Globus pallidus (tissue), 1 donor: ENCODE results near the gene GDF2.

Source experiments
- DNase-seq: peaks from one replicate; pipeline ENCODE4 v3.0.0-alpha.2; 2015; ENCODE audit warnings: low spot score

GDF2 gene

DNA sequence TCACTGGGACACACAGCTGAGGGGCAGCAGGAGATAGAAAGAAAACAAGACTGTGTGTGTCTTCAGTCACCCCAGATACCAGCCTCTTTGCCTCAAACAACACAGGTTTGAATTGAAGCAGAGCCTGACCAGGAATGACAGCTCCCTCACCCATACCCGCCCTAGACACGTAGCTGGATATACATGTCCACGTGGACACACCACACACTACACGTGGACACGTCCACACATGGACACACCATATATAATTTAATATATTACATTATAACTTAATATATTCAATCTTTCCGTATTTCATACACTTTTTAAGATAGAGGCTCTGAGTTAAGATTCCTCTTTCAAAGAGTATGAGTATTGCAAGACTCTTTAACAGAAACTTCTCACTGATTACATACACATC lies 11.3 kb downstream of the GDF2 start:
- no peak for DNase-seq

DNA sequence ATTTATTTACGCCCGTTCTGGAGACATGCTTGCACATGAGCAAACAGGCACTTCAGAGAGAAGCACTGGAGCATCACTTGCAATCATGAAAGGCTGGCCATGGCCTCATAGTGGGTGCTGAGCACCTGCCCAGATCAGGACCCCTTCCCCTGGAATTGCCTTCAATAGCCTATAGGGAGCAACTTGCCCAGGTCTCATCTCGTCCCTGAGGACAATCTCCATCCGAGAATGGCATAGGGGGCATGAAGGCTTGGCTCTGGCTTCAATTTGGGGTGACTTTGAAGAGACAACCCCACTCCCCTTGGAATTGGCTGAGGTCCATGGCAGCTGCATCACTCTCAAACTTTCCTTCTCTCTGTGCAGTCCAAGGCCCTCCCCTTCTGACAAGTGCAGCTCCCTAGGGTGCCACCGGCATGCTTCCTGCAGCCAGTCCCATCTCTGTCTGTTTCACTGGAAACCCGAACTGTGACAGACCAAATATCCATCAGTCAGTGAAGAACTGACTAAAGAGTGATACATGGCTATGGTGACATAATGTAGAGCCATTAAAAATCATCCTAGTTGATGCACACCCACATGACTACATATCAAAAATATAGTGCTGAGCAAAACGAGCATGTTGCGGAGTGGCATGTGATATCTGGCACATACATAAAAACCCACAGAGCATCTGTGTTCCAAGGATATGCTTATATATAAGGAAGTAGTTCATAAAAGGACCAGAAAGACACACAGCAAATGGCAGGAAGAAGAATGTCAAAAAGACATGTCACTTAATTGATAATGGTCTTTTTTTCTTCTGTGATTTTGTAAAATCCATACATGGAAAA lies 12.4 kb downstream of the GDF2 start:
- DNase-seq = no peak

DNA sequence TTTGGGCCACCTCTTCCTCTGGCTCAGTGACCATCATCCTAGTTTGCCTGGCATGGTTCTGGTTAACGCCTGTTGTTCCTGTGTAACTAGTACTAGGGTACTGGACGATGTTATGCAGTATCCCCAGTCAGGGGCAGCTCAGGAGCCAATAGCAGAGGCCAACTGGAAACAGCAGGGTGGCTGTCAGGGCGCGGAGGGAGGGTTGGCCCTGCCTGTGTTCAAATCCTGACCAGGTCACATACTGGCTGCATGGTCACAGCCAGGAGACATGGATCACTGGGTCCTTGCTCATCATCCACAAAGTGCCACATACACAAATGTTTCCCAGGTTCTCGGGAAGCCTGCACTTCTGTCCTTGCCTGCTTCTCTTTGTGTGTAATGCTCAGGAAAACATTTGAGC lies 13.7 kb downstream of the GDF2 start:
- no peak for DNase-seq

DNA sequence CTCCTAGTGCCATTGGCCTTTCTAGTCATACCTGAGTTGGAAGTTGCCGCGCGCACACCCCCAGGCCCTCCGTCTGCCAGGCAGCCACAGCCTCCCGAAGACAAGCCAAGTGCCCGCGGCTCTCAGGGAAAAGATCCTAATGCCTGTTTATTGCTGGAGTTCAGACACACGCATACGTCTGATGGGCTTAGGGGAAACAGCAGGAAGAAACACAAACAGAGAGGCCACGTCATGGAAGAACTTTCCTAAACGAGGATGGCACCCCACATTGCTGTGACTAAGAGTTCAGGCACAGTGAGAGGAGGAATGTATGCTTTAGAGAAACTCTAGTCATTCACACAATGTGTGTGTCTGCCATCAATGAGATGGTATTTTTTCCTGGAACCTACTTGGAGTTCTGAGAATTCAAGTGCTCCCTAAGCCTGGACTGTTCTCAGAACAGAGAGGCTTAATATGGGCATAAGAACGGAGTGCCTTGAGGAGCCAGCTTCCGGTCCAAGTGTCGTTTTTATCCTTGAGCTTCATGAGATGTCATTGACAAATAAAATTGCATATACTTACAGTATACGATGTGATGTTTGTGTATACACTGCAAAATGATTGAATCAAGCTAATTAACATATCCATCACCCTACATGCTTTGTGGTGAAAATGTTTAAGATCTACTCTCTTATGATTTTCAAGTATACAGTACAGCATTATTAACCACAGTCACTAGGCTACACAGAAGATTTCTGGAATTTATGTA lies 14.3 kb downstream of the GDF2 start:
- DNase-seq = no peak

DNA sequence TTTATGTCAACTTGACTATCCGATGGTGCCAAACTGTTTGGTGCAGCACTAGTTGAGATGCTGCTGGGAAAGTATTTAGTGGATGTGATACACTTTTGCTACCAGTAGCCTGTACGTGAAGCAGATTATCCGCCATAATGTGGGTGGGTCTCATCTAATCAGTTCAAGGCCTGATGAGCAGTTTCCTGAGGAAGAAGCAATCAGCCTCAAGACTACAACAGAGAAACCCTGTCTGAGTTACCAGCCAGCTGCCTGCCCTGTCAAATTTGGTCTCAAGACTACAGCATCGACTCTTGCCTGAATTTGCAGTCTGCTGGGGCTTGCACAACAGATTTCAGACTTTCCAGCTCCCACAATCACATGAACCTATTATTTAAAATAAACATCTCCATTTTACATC lies 15.1 kb downstream of the GDF2 start:
- no peak for DNase-seq

DNA sequence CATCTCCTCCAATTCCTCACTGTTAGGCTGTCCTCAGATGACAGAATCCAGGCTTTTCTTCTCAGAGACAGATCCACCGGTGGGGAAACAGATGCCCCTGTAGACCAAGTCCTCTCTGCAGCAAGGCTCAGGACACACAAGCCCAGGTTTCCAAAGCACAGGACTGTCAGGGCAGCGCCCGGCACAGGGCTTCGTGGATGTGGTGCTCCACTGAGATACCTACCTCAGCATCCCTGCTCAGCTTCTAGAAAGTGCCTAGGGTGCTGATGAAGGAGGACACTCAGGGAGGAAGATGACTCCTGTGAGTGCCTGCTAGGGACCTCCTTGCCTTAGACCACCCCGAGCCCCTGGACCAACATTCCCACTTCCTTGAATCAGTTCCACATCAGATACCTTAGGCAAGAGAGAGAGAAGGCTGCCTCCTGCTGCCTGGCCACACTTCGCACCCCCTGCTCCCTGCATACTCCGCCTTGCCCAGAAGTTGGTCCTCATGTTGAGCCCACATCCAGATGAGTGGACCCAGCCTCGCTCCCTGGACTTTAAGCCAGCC lies 17.0 kb downstream of the GDF2 start:
- DNase-seq = no peak

DNA sequence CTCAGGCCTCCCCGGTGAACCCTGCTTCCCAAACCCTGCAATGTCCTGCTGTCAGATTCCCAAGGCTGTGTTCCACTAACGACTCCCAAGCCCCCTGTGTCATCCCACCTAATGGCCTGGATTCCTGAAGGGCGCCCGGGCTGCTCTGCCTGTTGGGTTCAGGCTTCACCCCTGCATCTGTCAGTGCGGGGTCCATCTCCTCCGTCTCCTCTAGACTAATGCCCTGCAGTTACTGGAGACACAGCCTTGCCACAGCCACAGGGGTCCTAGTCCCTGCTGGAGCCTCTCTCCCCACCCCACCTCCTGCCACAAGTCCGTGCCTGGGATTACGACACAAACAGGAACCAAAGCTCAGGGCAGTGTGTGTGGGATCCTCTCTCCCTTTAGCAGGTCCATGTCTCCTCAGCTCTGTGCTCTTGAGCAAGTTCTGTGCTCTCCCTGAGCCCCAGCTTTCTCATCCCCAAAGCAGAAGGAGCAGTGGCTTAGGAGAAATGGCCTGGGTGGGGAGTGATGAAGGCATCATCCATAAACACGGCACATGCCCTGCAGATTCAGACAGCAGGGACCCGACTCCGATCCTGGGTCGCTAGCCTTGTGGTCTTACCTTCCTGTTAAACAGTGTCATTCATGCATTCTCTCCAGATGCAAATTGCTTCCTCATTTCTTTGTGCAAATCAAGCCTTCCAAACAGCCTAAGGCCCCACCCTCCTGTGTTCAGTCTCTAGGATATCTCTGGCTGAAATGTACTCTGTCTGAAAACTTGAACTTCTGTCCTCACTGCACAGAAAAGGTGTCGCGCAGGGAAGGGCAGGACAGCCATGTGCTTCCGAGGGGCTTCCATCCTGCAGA lies 17.7 kb downstream of the GDF2 start:
- no peak for DNase-seq

DNA sequence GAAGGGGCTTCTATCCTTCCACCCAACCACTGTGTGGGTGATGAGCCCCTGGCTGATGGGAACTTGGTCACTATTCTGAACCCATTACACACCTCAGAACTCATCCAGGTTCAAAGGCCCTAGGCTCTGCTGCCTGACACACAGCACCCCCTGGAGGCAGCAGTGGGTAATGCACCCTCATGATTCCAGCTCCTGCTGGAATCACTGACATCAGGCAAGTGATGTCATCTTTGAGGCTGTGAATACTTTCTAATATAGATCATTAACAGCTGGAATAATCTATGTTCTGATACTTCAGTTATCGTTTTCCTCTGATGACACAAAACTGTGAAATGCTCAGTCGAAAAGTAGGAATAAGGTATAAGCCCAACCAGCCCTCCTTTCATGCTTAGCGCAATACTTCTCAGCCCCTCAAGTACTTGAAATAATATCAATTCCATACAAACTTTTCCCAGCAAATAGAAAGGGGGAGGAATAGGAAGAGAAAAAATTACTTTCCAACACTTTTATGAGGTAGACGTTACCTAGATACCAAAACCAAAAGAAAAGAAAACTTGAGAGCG lies 18.4 kb downstream of the GDF2 start:
- DNase-seq = peak; percentile 21

DNA sequence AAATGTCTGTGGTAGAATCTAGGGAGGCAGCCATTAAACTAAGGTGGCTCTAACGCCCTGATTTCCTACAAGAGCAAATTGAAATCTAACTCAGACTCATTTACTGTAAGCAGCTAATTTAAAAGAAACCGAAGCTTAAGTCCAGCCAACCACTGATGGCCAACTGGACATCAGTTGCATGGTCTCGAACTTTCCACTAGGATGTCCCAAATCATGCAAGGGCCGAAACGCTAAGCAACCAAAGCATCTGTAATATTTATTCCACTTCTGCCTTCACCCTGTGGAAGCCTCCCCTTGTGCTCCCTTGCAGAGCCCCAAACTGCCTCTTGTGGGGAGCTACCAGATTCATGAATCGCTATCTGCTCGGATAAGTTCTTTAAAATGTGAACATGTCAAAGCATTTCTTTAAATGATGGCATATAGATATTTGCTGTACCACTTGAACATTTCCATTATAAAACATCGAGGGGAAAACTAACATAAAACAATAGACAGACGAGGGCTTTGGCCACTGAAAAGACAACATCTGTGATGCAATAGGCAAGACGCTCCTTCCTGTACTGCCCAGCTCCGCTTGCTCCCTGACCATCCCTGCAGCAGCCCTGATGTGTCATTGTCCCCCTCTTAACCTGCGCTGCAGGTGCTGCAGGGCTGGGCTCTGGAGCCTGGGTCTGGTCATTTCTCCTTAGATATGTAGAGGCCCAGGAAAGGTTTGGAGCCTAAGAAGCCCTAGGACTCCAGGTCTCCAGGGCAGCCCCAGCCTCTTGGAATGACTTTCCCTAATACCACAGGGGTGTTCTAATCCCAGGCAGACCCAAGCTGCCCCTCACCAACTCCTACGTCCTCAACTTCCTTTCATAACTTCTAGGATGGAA lies 23.0 kb downstream of the GDF2 start:
- DNase-seq = no peak

DNA sequence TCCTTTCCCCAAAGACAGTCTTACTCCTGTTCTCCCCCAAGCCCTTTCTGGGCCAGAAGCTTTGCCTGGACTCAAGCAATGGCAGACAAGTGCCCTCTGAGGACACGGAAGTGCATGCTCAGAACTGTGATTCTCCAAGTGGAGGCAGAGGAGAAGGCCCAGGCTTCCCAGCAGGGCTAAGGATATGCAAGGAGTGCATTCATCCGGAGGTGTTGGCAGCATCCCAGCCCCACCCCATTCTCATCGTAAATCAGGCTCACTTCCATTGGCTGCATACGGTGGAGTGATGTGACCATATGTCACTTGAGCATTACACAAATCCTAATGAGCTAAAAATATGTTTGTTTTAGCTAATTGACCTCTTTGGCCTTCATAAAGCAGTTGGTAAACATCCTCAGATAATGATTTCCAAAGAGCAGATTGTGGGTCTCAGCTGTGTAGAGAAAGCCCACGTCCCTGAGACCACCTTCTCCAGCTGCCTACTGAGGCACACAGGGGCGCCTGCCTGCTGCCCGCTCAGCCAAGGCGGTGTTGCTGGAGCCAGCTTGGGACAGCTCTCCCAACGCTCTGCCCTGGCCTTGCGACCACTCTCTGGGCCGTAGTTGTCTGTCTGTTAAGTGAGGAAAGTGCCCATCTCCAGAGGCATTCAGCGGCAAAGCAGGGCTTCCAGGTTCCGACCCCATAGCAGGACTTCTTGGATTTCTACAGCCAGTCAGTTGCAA lies 24.5 kb downstream of the GDF2 start:
- DNase-seq = no peak

DNA sequence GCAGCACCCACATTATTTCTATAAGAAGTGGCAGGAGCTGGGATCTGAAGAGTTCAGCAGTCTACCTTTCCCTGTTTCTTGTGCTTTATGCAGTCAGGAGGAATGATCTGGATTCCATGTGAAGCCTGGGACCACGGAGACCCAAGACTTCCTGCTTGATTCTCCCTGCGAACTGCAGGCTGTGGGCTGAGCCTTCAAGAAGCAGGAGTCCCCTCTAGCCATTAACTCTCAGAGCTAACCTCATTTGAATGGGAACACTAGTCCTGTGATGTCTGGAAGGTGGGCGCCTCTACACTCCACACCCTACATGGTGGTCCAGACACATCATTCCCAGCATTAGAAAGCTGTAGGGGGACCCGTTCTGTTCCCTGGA lies 25.0 kb downstream of the GDF2 start:
- DNase-seq = no peak

DNA sequence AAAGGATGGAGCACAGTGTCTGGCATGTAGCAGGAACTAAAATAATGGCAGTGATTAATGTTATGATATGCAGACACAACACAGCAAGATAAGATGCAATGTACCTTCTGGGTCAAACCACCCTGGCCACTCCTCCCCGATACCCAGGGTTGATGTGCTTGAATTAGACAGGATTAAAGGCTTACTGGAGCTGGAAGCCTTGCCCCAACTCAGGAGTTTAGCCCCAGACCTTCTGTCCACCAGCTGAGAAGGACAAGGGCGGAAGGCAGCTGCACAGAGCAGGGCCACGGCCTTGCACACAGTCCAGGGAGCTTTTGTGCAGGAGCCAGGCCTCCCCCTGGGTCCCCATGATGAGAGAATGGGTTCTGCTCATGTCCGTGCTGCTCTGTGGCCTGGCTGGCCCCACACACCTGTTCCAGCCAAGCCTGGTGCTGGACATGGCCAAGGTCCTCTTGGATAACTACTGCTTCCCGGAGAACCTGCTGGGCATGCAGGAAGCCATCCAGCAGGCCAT lies 25.9 kb downstream of the GDF2 start, which contains the start of gene RBP3:
Gene RBP3, plus strand, starts transcription at position 226 of the 514 bp plus-strand sequence. Its CDS starts 122 bp downstream, at position 348.
- DNase-seq = no peak

DNA sequence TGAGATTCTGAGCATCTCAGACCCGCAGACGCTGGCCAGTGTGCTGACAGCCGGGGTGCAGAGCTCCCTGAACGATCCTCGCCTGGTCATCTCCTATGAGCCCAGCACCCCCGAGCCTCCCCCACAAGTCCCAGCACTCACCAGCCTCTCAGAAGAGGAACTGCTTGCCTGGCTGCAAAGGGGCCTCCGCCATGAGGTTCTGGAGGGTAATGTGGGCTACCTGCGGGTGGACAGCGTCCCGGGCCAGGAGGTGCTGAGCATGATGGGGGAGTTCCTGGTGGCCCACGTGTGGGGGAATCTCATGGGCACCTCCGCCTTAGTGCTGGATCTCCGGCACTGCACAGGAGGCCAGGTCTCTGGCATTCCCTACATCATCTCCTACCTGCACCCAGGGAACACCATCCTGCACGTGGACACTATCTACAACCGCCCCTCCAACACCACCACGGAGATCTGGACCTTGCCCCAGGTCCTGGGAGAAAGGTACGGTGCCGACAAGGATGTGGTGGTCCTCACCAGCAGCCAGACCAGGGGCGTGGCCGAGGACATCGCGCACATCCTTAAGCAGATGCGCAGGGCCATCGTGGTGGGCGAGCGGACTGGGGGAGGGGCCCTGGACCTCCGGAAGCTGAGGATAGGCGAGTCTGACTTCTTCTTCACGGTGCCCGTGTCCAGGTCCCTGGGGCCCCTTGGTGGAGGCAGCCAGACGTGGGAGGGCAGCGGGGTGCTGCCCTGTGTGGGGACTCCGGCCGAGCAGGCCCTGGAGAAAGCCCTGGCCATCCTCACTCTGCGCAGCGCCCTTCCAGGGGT lies 26.6 kb downstream of the GDF2 start:
- DNase-seq = no peak

DNA sequence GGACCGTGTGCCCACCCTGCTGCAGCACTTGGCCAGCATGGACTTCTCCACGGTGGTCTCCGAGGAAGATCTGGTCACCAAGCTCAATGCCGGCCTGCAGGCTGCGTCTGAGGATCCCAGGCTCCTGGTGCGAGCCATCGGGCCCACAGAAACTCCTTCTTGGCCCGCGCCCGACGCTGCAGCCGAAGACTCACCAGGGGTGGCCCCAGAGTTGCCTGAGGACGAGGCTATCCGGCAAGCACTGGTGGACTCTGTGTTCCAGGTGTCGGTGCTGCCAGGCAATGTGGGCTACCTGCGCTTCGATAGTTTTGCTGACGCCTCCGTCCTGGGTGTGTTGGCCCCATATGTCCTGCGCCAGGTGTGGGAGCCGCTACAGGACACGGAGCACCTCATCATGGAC lies 27.3 kb downstream of the GDF2 start:
- no peak for DNase-seq

DNA sequence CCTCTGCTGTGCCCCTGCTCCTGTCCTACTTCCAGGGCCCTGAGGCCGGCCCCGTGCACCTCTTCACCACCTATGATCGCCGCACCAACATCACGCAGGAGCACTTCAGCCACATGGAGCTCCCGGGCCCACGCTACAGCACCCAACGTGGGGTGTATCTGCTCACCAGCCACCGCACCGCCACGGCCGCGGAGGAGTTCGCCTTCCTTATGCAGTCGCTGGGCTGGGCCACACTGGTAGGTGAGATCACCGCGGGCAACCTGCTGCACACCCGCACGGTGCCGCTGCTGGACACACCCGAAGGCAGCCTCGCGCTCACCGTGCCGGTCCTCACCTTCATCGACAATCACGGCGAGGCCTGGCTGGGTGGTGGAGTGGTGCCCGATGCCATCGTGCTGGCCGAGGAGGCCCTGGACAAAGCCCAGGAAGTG lies 27.7 kb downstream of the GDF2 start:
- DNase-seq = no peak

DNA sequence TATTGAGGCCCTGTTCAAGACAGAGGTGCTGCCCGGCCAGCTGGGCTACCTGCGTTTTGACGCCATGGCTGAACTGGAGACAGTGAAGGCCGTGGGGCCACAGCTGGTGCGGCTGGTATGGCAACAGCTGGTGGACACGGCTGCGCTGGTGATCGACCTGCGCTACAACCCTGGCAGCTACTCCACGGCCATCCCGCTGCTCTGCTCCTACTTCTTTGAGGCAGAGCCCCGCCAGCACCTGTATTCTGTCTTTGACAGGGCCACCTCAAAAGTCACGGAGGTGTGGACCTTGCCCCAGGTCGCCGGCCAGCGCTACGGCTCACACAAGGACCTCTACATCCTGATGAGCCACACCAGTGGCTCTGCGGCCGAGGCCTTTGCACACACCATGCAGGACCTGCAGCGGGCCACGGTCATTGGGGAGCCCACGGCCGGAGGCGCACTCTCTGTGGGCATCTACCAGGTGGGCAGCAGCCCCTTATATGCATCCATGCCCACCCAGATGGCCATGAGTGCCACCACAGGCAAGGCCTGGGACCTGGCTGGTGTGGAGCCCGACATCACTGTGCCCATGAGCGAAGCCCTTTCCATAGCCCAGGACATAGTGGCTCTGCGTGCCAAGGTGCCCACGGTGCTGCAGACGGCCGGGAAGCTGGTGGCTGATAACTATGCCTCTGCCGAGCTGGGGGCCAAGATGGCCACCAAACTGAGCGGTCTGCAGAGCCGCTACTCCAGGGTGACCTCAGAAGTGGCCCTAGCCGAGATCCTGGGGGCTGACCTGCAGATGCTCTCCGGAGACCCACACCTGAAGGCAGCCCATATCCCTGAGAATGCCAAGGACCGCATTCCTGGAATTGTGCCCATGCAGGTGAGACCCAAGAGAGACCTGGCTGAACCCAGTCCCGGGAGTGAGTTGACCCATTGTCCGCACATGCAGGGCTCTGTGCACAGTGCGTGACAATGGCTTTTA lies 28.7 kb downstream of the GDF2 start:
- DNase-seq = no peak

DNA sequence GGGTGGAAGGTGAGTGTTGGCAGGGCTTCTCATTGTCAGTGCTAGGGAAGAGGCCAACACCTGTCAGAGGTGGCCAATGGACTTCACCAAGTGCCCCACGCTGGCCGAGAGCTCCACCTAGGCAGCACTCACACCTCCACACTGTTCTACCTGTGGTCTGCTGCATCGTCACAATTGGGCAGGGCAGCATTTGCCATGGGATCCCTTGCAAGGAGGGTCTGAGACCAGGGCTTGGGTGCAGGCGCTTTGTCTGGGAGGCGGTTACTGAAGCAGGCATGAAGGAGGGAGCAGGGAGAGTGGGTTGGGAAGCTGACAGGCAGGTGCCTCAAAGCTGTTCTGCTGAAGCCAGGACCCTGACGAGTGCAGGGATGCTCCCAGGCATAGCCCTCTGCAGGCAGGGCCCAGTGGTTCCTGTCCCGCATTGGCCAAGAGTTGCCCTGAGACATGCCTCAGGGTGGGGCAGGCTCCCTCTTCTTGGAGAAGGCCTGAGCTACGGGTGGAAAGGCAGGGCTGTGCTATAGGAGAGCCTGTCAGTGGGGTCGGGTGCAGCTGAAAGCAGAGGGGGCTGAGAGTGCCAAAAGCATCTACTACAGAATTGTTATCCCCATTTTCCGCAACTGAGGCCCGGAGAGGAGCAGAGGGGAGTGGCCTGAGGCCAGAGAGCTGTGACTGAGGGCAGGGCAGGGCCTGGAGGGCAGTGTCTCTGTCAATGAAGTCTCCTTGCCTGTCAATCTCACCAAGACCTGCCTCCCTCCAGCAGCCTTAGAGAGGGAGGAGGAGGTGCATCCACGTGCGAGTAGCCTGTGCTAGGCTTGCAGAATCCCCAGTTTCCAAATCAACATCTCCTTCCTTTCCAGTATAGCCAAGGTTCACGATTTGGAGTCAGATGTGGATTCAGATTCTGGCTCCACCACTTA lies 29.9 kb downstream of the GDF2 start:
- no peak for DNase-seq
